Astrocyte (in vitro differentiated cells and primary cell): Measurements from ENCODE around the gene TLE1.
"Not testable (repeated sequence)": the region's sequence is repeated elsewhere in the genome, so short reads cannot be mapped to it uniquely, and the experiment has no call there.

ENCODE experiments used
- EZH2 ChIP-seq: IDR thresholded peaks from 2 replicates; pipeline ENCODE4 v1.6.1; 2012; ENCODE audit warnings: mild to moderate bottlenecking, low read length, inconsistent platforms; ENCODE audit not compliant: insufficient read depth
- TF ChIP-seq, protein P1 (sequence below): IDR thresholded peaks from 2 replicates; pipeline ENCODE4 v1.5.1; 2011; ENCODE audit warnings: low read depth, mild to moderate bottlenecking, inconsistent platforms, low read length, moderate library complexity; ENCODE audit not compliant: insufficient read depth

DNA sequence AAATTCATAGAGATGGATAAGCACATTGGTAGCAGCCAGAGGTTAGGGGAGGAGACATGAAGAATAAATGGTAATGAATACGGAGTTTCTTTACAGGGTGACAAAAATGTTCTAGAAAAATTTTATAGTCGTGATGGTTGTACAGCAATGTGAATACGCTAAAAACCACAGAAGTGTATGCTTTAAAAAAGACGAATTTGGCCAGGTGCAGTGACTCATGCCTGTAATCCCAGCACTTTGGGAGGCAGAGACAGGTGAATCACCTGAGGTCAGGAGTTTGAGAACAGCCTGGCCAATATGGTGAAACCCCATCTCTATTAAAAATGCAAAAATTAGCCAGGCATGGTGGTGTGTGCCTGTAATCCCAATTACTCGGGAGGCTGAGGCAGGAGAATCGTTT lies 44.8 kb downstream of the TLE1 start:
- TF ChIP-seq, protein P1, sequence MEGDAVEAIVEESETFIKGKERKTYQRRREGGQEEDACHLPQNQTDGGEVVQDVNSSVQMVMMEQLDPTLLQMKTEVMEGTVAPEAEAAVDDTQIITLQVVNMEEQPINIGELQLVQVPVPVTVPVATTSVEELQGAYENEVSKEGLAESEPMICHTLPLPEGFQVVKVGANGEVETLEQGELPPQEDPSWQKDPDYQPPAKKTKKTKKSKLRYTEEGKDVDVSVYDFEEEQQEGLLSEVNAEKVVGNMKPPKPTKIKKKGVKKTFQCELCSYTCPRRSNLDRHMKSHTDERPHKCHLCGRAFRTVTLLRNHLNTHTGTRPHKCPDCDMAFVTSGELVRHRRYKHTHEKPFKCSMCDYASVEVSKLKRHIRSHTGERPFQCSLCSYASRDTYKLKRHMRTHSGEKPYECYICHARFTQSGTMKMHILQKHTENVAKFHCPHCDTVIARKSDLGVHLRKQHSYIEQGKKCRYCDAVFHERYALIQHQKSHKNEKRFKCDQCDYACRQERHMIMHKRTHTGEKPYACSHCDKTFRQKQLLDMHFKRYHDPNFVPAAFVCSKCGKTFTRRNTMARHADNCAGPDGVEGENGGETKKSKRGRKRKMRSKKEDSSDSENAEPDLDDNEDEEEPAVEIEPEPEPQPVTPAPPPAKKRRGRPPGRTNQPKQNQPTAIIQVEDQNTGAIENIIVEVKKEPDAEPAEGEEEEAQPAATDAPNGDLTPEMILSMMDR: not testable (repeated sequence)
- not testable (repeated sequence) for TF ChIP-seq EZH2
